ENCODE measurements around the gene STARD5. TPM values are rescaled to one million over a fixed set of nuclear protein-coding genes. Genes with fewer than 3 reads are reported as not detected.
A peak's percentile ranks its signal among the peaks of the same experiment; 100 is the strongest.

Gene STARD5
- total and polyA plus RNA-seq, 11 donors: 0.49 to 3.7 (median 1.4) TPM

DNA sequence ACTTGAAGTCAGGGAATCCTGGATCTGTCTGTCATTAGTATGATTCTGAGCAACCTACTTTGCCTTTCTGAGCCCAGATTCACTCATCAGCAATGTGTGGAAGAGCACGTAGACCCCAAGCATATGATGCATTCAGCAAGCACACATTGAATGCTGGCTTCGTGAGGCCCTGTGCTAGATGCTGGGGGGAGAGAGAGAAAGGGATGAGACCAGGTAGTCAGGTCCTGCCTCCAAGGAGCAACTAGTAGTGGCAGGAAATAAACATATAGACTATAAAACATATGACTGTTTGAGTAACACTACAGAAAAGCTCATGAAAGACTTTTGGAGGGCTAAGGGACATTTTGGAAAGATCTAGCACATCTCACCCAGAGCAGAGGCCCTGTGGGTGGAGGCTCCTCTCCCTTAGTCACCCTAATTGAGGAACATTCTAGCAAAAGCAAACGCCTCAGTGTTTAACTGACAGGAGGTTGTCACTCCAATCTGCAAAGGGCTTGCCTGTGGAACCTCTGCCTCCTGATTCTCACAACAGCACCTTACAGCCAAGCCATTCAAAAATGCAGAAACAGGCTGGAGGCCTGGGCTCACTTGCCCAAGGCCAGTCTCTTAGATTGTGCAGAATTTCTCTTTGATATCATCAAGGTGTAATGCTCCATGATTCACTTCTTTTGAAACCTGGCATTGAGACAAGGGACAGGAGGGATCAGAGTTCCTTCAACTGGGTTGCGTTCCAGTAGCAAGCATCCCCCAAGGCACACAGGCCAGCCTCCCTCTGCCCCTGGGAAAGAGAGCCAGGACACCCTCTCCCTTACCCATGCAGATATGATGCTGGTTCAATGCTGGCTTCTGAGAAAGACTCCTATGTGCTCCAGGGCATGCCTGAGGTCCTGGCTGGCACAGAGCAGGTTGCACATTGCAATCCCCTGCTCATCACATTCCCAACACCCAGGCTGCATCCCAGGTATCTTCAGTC, 26.1 kb downstream of the STARD5 start:
- DNase-seq: no peak
- TF ChIP-seq, protein P1, sequence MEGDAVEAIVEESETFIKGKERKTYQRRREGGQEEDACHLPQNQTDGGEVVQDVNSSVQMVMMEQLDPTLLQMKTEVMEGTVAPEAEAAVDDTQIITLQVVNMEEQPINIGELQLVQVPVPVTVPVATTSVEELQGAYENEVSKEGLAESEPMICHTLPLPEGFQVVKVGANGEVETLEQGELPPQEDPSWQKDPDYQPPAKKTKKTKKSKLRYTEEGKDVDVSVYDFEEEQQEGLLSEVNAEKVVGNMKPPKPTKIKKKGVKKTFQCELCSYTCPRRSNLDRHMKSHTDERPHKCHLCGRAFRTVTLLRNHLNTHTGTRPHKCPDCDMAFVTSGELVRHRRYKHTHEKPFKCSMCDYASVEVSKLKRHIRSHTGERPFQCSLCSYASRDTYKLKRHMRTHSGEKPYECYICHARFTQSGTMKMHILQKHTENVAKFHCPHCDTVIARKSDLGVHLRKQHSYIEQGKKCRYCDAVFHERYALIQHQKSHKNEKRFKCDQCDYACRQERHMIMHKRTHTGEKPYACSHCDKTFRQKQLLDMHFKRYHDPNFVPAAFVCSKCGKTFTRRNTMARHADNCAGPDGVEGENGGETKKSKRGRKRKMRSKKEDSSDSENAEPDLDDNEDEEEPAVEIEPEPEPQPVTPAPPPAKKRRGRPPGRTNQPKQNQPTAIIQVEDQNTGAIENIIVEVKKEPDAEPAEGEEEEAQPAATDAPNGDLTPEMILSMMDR (IDR thresholded peaks at IDR 0.05): no peak
- no peak for TF ChIP-seq POLR2A (IDR thresholded peaks at IDR 0.05)
- Histone ChIP-seq H3K36me3 (peaks cover 0 to 53% (median 17%) of the 10 kb centered on the region in 9 donors), H3K27ac (peak overlapping the region in 7 of 12 donors; percentile 9 to 93 (median 56)), H3K4me1 (peaks cover 0 to 92% (median 16%) of the 10 kb centered on the region in 12 donors), H3K27me3 (no peaks in the 10 kb centered on the region), H3K4me3 (peak overlapping the region in 10 of 12 donors; percentile 2 to 65 (median 35)), H3K9me3 (no peaks in the 10 kb centered on the region)
- ATAC-seq: peak in 1 of 4 donors; percentile 47
- WGBS, 4 donors: 77 to 85% (median 83%) methylated on average over 4 of the region's 4 CpGs
- intact Hi-C loops (cut with DNase I): no loop called here

DNA sequence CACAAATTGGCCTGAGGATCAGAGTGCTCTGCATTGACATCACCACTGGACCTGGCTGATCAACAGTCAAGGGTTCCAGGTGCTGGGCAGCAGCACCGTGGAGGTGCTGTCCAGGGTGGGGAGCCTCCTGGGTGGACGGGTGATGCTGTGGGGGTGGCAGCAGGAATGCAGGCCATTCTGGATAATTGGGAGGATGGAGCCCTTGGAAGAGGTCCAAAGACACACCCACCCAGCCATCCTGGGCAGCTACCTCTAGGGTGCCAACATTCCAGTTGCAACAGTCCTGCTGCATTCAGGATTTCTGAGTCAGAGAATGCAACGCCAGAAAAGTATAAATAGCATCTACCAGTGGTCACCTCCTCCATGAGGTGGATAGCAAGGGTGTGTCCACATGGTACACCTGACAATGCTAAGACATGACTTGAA, 26.8 kb downstream of the STARD5 start:
- ATAC-seq (no peak), DNase-seq (no peak)
- WGBS, 4 donors: 38 to 47% (median 42%) methylated on average over 3 of the region's 3 CpGs
- no peaks in the 10 kb centered on the region for H3K27me3 ChIP-seq
- peak overlapping the region in 10 of 12 donors; percentile 2 to 65 (median 35) for H3K4me3 ChIP-seq
- peaks cover 0 to 56% (median 15%) of the 10 kb centered on the region in 9 donors for H3K36me3 ChIP-seq
- peak overlapping the region in 10 of 12 donors; percentile 9 to 93 (median 52) for H3K27ac ChIP-seq
- no peaks in the 10 kb centered on the region for H3K9me3 ChIP-seq
- peaks cover 0 to 92% (median 16%) of the 10 kb centered on the region in 12 donors for H3K4me1 ChIP-seq
- TF ChIP-seq, protein P1 (IDR thresholded peaks at IDR 0.05): no peak
- TF ChIP-seq POLR2A (IDR thresholded peaks at IDR 0.05): no peak
- intact Hi-C loops (cut with DNase I): no loop called here

- peak; percentile 56 to 79 (median 65) for ATAC-seq
- DNase-seq: peak; percentile 50 to 79 (median 63)
- no peaks in the 10 kb centered on the region for H3K9me3 ChIP-seq
- intact Hi-C loops (cut with DNase I): no loop called here
- TF ChIP-seq, protein P1 (IDR thresholded peaks at IDR 0.05): no peak
- no peak for TF ChIP-seq POLR2A (IDR thresholded peaks at IDR 0.05)
- H3K27me3 ChIP-seq: no peaks in the 10 kb centered on the region
- H3K27ac ChIP-seq: peak overlapping the region in 11 of 12 donors; percentile 9 to 93 (median 52)
- H3K4me3 ChIP-seq: peak overlapping the region in 10 of 12 donors; percentile 2 to 65 (median 35)
- H3K36me3 ChIP-seq: peaks cover 0 to 53% (median 10%) of the 10 kb centered on the region in 9 donors
- 53 to 74% (median 62%) methylated on average over 8 to 11 of the region's 11 CpGs for WGBS, 4 donors
- H3K4me1 ChIP-seq: peaks cover 0 to 92% (median 16%) of the 10 kb centered on the region in 12 donors
These were observed 27.3 kb downstream of the STARD5 start for GRCh38 chr15:81296673-81297072.

GRCh38 chr15:81296186-81296585, 27.8 kb downstream of the STARD5 start:
- 78 to 86% (median 81%) methylated on average over 2 of the region's 2 CpGs for WGBS, 4 donors
- Histone ChIP-seq H3K4me3 (peak overlapping the region in 1 of 12 donors; percentile 65), H3K27me3 (no peaks in the 10 kb centered on the region), H3K27ac (peak overlapping the region in 11 of 12 donors; percentile 9 to 93 (median 52)), H3K9me3 (no peaks in the 10 kb centered on the region), H3K36me3 (peaks cover 0 to 51% (median 6%) of the 10 kb centered on the region in 9 donors), H3K4me1 (peaks cover 0 to 87% (median 16%) of the 10 kb centered on the region in 12 donors)
- intact Hi-C loops (cut with DNase I): no loop called here
- ATAC-seq (no peak), DNase-seq (no peak)
- TF ChIP-seq, protein P1 (IDR thresholded peaks at IDR 0.05): no peak
- no peak for TF ChIP-seq POLR2A (IDR thresholded peaks at IDR 0.05)

All from heart left ventricle (tissue), 16 donors.